Activated CD8-positive, alpha-beta memory T cell treated with anti-CD3 and anti-CD28 coated beads, Interleukin-2, amount 50 U/mL, for 4 hours (primary cell): ENCODE results near the gene KIRREL1.

ENCODE experiments used
- DNase-seq: peaks from one replicate; pipeline ENCODE4 v3.0.0-alpha.2; 2020

The KIRREL1 gene

GRCh38 chr1:158149175-158149574, 155.7 kb downstream of the KIRREL1 start:
- DNase-seq: no peak
